A549 (cell line): ENCODE measurements around the gene PPP3CB. TPM values are rescaled to one million over a fixed set of nuclear protein-coding genes. Genes with fewer than 3 reads are reported as not detected.

Experiments used
- ATAC-seq, 2 experiments: fragments of 200-7000 bp in 1 of 2; fragments of >200 bp in 1 of 2; cut with Nextera tagmentation in 1 of 2; cut with Tn5 transposase in 1 of 2; 3 replicates each; pipeline versions ENCODE4 v1.8.0 to v1.9.1; 2018 to 2020; ENCODE audit warnings: mild to moderate bottlenecking in 1 of 2, moderate library complexity in 1 of 2
- CTCF ChIA-PET: fragments of 300-600 bp; sonication (Branson Sonifier 250); formaldehyde crosslinking; extraction: SDS; loops from one replicate; lab custom pipeline; 2021; ENCODE audit warnings: antibody characterized with exemption, inconsistent platforms; lab: Yijun Ruan, JAX
- POLR2A ChIA-PET: fragments of 350-600 bp; formaldehyde crosslinking; extraction: SDS; loops from one replicate; lab custom pipeline; 2021; ENCODE audit warnings: antibody characterized with exemption, inconsistent platforms; lab: Yijun Ruan, JAX
- DNase-seq, 2 experiments: peaks; one replicate each; pipeline versions ENCODE4 v3.0.0 to v3.0.0-alpha.2; 2011 to 2016; ENCODE audit warnings: low read depth in 1 of 2, low spot score in 1 of 2
- FAIRE-seq: peaks from 2 replicates; lab custom pipeline; 2011; peaks lifted over from hg19 to GRCh38; lab: Jason Lieb, UNC
- H3K27ac ChIP-seq, 2 experiments: fragments of >200 bp; sonication (Bioruptor Twin); formaldehyde crosslinking; 3 replicates each; pipeline ENCODE4 v1.5.1; 2016 to 2017
- H3K4me1 ChIP-seq: fragments of >200 bp; sonication (Bioruptor Twin); formaldehyde crosslinking; 3 replicates; pipeline ENCODE4 v1.6.1; 2016
- H3K4me2 ChIP-seq: fragments of >200 bp; sonication (Bioruptor Twin); formaldehyde crosslinking; 3 replicates; pipeline ENCODE4 v1.6.1; 2016
- H3K4me3 ChIP-seq: fragments of >200 bp; sonication (Bioruptor Twin); formaldehyde crosslinking; 3 replicates; pipeline ENCODE4 v1.5.1; 2016
- H3K9me3 ChIP-seq: fragments of >200 bp; sonication (Bioruptor Twin); formaldehyde crosslinking; 3 replicates; pipeline ENCODE4 v1.6.1; 2016
- CBX8 ChIP-seq: fragments of 200-600 bp; sonication (generic); IDR thresholded peaks from 2 replicates; pipeline ENCODE4 v1.6.1; 2016
- CHD4 ChIP-seq: fragments of 200-600 bp; sonication (generic); IDR thresholded peaks from 2 replicates; pipeline ENCODE4 v1.6.1; 2016; ENCODE audit warnings: antibody characterized with exemption, mild to moderate bottlenecking, borderline replicate concordance
- EHF ChIP-seq: fragments of 250-450 bp; sonication (Bioruptor Pico); IDR thresholded peaks from 2 replicates; pipeline ENCODE4 v1.5.0; 2020; ENCODE audit warnings: mild to moderate bottlenecking
- EHMT2 ChIP-seq: fragments of 200-600 bp; sonication (generic); IDR thresholded peaks from 2 replicates; pipeline ENCODE4 v1.6.1; 2016; ENCODE audit warnings: antibody characterized with exemption, low read depth, mild to moderate bottlenecking, moderate library complexity
- EP300 ChIP-seq, 2 experiments: fragments of >200 bp; sonication (Bioruptor Twin); formaldehyde crosslinking; IDR thresholded peaks; 2 replicates in 1 of 2; 3 replicates in 1 of 2; pipeline ENCODE4 v1.6.1; 2016 to 2017
- FOSB ChIP-seq: fragments of 250-450 bp; sonication (Bioruptor Pico); IDR thresholded peaks from 2 replicates; pipeline ENCODE4 v1.5.0; 2020; ENCODE audit warnings: mild to moderate bottlenecking, moderate library complexity
- GATA3 ChIP-seq: IDR thresholded peaks from 2 replicates; pipeline ENCODE4 v1.6.1; 2012; ENCODE audit warnings: borderline replicate concordance
- HOXA7 ChIP-seq: fragments of 250-450 bp; sonication (Bioruptor Pico); IDR thresholded peaks from 2 replicates; pipeline ENCODE4 v1.5.0; 2020; ENCODE audit warnings: mild to moderate bottlenecking, moderate library complexity
- HOXB13 ChIP-seq: fragments of 250-450 bp; sonication (Bioruptor Pico); IDR thresholded peaks from 2 replicates; pipeline ENCODE4 v1.5.0; 2020; ENCODE audit warnings: low read depth, mild to moderate bottlenecking, moderate library complexity
- JUNB ChIP-seq: fragments of >200 bp; sonication (Bioruptor Twin); formaldehyde crosslinking; IDR thresholded peaks from 2 replicates; pipeline ENCODE4 v1.6.1; 2016
- MAZ ChIP-seq: fragments of 150-350 bp; IDR thresholded peaks from 2 replicates; pipeline ENCODE4 v1.6.1; 2014; ENCODE audit warnings: antibody characterized with exemption, low read depth, low read length, borderline replicate concordance
- NPAS2 ChIP-seq: fragments of 250-450 bp; sonication (Bioruptor Pico); IDR thresholded peaks from 2 replicates; pipeline ENCODE4 v1.8.0; 2022; ENCODE audit warnings: mild to moderate bottlenecking, moderate library complexity, borderline replicate concordance
- RAD21 ChIP-seq, 2 experiments: fragments of >200 bp in 1 of 2; sonication (Bioruptor Twin) in 1 of 2; formaldehyde crosslinking in 1 of 2; IDR thresholded peaks in 1 of 2; conservative IDR thresholded peaks in 1 of 2; 2 replicates in 1 of 2; 3 replicates in 1 of 2; pipeline ENCODE4 v1.6.1; 2012 to 2018; ENCODE audit warnings: inconsistent platforms in 1 of 2
- RARB ChIP-seq: fragments of 250-450 bp; sonication (Bioruptor Pico); IDR thresholded peaks from 2 replicates; pipeline ENCODE4 v1.8.0; 2021; ENCODE audit warnings: mild to moderate bottlenecking, moderate library complexity
- RFX5 ChIP-seq: fragments of 450-650 bp; IDR thresholded peaks from 2 replicates; pipeline ENCODE4 v1.7.1; 2014; ENCODE audit warnings: antibody characterized with exemption, mild to moderate bottlenecking, moderate library complexity
- RNF2 ChIP-seq: fragments of 200-600 bp; sonication (generic); IDR thresholded peaks from 2 replicates; pipeline ENCODE4 v1.6.1; 2016; ENCODE audit warnings: low read depth, mild to moderate bottlenecking, antibody characterized with exemption, moderate library complexity, borderline replicate concordance
- SMC3 ChIP-seq: fragments of >200 bp; sonication (Bioruptor Twin); formaldehyde crosslinking; IDR thresholded peaks from 3 replicates; pipeline ENCODE4 v1.6.1; 2018; ENCODE audit warnings: inconsistent platforms
- TFCP2L1 ChIP-seq: fragments of 250-450 bp; sonication (Bioruptor Pico); IDR thresholded peaks from 2 replicates; pipeline ENCODE4 v1.5.0; 2021; ENCODE audit warnings: mild to moderate bottlenecking
- ZNF302 ChIP-seq: fragments of 250-450 bp; sonication (Bioruptor Pico); IDR thresholded peaks from 2 replicates; pipeline ENCODE4 v1.9.0; 2021; ENCODE audit warnings: inconsistent platforms, mild to moderate bottlenecking, moderate library complexity
- ZSCAN20 ChIP-seq: fragments of 250-450 bp; sonication (Bioruptor Pico); IDR thresholded peaks from 2 replicates; pipeline ENCODE4 v1.8.0; 2022; ENCODE audit warnings: mild to moderate bottlenecking, moderate library complexity
- WGBS: methylation state at CpG from one replicate; pipeline ENCODE4 v1.1.6; 2017; ENCODE audit errors: missing lambda C conversion rate; 5-methylcytosine and 5-hydroxymethylcytosine counted together
- polyA plus RNA-seq, 4 experiments: library from polyadenylated mRNA; depleted of rRNA in 3 of 4; stranded (reverse); fragments of >200 nt; fragmentation: RNase III in 1 of 4; extraction: RNeasy Plus Mini Kit Qiagen cat#74134 plus additional on column Dnase treatment in 1 of 4; gene quantifications; 2 replicates in 3 of 4; 3 replicates in 1 of 4; pipeline ENCODE4 v1.2.3, GENCODE V29; 2011 to 2017
- TF ChIP-seq, protein P1 (sequence below): fragments of 150-350 bp; IDR thresholded peaks from 2 replicates; pipeline ENCODE4 v1.6.1; 2014; ENCODE audit warnings: low read depth, mild to moderate bottlenecking, low read length
- TF ChIP-seq, protein P2 (sequence below): fragments of >200 bp; sonication (Bioruptor Twin); formaldehyde crosslinking; IDR thresholded peaks from 3 replicates; pipeline ENCODE4 v1.5.1; 2016
- TF ChIP-seq, protein P3 (sequence below): IDR thresholded peaks from 2 replicates; pipeline ENCODE4 v1.6.1; 2012; ENCODE audit warnings: low read depth, borderline replicate concordance
- TF ChIP-seq, protein P4 (sequence below): fragments of >200 bp; sonication (Bioruptor Twin); formaldehyde crosslinking; IDR thresholded peaks from 3 replicates; pipeline ENCODE4 v1.6.1; 2016
- TF ChIP-seq, protein P5 (sequence below): fragments of 250-450 bp; sonication (Bioruptor Pico); IDR thresholded peaks from 2 replicates; pipeline ENCODE4 v1.5.0; 2020; ENCODE audit warnings: low read depth, mild to moderate bottlenecking, moderate library complexity

Gene PPP3CB
- polyA plus RNA-seq, 2 of the 4 experiments (the other 2 are of a cell fraction) = 20.8 to 25.4 TPM

DNA sequence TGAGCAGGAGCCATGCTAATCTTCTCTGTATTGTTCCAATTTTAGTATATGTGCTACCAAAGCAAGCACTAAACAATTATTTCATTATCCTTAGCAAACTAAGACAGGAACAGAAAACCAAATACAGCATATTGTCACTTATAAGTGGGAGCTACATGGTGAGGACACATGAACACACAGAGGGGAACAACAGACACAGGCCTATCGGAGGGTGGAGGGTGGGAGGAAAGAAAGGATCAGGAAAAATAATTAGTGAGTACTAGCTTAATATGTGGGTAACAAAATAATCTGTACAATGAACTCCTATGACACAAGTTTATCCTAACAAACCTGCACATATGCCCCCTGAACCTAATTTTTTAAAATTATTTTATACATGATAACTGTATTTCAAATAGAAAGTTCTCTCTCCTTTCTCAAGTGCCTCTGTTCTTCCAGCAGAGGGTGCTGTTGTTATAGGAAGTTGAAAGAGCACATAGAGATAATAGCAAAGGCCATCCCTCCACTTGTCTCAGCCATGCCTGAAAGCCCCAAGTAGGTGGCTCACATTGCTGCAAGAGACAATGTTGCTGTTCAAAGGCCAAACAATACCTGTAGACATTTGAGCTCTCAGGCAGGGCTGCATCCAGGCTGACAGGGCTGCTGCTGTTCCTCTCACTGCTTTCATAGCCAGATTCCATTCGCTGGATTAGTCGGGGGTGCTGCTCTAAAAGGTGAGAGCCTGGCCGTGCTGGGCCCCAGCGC is 33.4 kb upstream of the PPP3CB start:
- H3K4me1 ChIP-seq = no peaks in the 10 kb centered on the region
- H3K4me3 ChIP-seq = no peak overlapping the region
- no peak overlapping the region for H3K27ac ChIP-seq
- DNase-seq = peak; percentile 58 to 80
- ChIA-PET POLR2A (no interaction called here), CTCF (interaction anchor here (0.5 to 13.2 kb wide), 54 partner anchors 11 to 368 kb away, joined by 3 to 378 read pairs (median 4); partner anchors contain the start of genes MYOZ1, PPP3CB and SYNPO2L)
- no peaks in the 10 kb centered on the region for H3K9me3 ChIP-seq
- H3K4me2 ChIP-seq = no peak overlapping the region
- WGBS = 96% methylated on average over 5 of the region's 5 CpGs
- peak; percentile 88 for FAIRE-seq
- ATAC-seq = peak; percentile 98 to 99
- TF ChIP-seq, protein P1, sequence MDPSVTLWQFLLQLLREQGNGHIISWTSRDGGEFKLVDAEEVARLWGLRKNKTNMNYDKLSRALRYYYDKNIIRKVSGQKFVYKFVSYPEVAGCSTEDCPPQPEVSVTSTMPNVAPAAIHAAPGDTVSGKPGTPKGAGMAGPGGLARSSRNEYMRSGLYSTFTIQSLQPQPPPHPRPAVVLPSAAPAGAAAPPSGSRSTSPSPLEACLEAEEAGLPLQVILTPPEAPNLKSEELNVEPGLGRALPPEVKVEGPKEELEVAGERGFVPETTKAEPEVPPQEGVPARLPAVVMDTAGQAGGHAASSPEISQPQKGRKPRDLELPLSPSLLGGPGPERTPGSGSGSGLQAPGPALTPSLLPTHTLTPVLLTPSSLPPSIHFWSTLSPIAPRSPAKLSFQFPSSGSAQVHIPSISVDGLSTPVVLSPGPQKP = no peak
- TF ChIP-seq, protein P2, sequence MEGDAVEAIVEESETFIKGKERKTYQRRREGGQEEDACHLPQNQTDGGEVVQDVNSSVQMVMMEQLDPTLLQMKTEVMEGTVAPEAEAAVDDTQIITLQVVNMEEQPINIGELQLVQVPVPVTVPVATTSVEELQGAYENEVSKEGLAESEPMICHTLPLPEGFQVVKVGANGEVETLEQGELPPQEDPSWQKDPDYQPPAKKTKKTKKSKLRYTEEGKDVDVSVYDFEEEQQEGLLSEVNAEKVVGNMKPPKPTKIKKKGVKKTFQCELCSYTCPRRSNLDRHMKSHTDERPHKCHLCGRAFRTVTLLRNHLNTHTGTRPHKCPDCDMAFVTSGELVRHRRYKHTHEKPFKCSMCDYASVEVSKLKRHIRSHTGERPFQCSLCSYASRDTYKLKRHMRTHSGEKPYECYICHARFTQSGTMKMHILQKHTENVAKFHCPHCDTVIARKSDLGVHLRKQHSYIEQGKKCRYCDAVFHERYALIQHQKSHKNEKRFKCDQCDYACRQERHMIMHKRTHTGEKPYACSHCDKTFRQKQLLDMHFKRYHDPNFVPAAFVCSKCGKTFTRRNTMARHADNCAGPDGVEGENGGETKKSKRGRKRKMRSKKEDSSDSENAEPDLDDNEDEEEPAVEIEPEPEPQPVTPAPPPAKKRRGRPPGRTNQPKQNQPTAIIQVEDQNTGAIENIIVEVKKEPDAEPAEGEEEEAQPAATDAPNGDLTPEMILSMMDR = peak; percentile 93
- TF ChIP-seq SMC3 (peak; percentile 96), HOXB13 (no peak), RAD21 (conservative IDR thresholded peaks at IDR 0.05 in 1 of 2, IDR thresholded peaks at IDR 0.05 in 1 of 2) (peak; percentile 92 to 96)

DNA sequence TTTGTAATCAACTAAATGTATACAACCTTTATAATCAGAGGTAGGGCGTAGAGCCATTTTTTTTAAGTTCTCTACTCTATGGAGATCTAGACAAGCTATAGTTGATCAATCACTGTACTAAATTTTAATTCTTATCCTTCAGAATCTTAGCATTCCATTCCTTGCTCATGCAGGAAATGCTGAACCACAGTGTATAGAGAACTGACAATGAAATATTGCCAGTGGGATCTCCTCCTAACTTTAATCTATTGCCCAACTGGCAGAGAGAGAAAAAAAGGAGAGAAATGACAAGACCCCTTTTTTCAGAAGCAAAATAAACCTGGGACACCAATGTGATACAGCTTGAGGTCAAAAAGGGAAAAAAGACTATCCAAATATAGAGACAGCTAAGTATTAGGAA is 26.4 kb upstream of the PPP3CB start:
- POLR2A ChIA-PET = no interaction called here

DNA sequence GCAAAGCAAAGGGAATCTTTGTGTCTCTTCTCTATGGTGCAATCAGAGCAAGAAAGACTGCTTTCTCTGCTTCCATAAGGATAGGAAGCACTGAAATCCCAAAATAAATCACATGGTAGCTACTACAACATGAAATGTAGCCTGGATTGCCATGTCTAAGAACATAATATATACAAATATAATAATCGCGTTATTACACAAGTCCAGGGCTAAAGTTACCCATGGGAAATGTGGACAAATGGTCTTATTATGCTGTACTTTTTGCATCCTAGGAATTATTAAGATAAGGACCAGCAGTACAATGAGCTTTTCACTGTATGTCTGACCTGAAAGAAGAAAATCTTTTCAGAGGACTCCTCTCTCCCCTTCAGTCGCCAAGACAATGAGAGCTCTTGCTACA is 23.5 kb upstream of the PPP3CB start:
- ChIA-PET CTCF (interaction anchor here (1.0 to 7.3 kb wide), 3 partner anchors 10 to 125 kb away, joined by 3 to 55 read pairs (median 41); no protein-coding TSS in a partner anchor), POLR2A (interaction anchor here (0.6 kb wide), 1 partner anchor 1306 kb away, joined by 6 read pairs; no protein-coding TSS in a partner anchor)
- Histone ChIP-seq H3K4me2 (no peak overlapping the region), H3K4me3 (no peak overlapping the region), H3K4me1 (no peaks in the 10 kb centered on the region), H3K9me3 (no peaks in the 10 kb centered on the region)
- FAIRE-seq (no peak), DNase-seq (no peak)
- WGBS = 93% methylated on average over 3 of the region's 3 CpGs
- no peak for TF ChIP-seq TFCP2L1
- TF ChIP-seq RARB (CRISPR knock-in tag) = no peak
- TF ChIP-seq MAZ = no peak
- TF ChIP-seq CHD4 = no peak
- no peak for TF ChIP-seq ZSCAN20 (CRISPR knock-in tag)
- TF ChIP-seq, protein P3, sequence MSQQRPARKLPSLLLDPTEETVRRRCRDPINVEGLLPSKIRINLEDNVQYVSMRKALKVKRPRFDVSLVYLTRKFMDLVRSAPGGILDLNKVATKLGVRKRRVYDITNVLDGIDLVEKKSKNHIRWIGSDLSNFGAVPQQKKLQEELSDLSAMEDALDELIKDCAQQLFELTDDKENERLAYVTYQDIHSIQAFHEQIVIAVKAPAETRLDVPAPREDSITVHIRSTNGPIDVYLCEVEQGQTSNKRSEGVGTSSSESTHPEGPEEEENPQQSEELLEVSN = no peak
- TF ChIP-seq CBX8 = no peak
- no peak for TF ChIP-seq EHF (CRISPR knock-in tag)
- no peak for TF ChIP-seq EP300 (IDR thresholded peaks at IDR 0.05)
- TF ChIP-seq RNF2 = no peak
- TF ChIP-seq NPAS2 (CRISPR knock-in tag) = no peak
- TF ChIP-seq, all 56 proteins: peak for 0
- no peak for ATAC-seq
- H3K27ac ChIP-seq = no peak overlapping the region

More for the DNA sequence above, 26.4 kb upstream of the PPP3CB start:
- Histone ChIP-seq H3K4me3 (no peak overlapping the region), H3K4me1 (no peaks in the 10 kb centered on the region), H3K27ac (no peak overlapping the region), H3K4me2 (no peak overlapping the region), H3K9me3 (no peaks in the 10 kb centered on the region)
- WGBS = 89% methylated on average over 1 of the region's 1 CpG
- FAIRE-seq (no peak), DNase-seq (no peak), ATAC-seq (no peak)
- CTCF ChIA-PET = interaction anchor here (7.0 kb wide), 1 partner anchor 123 kb away, joined by 41 read pairs; no protein-coding TSS in a partner anchor
- TF ChIP-seq EHMT2 (no peak), RNF2 (no peak), GATA3 (no peak), JUNB (no peak), RFX5 (no peak), ZNF302 (CRISPR knock-in tag) (no peak), CHD4 (no peak), HOXA7 (CRISPR knock-in tag) (no peak), FOSB (CRISPR knock-in tag) (no peak)
- TF ChIP-seq, protein P4, sequence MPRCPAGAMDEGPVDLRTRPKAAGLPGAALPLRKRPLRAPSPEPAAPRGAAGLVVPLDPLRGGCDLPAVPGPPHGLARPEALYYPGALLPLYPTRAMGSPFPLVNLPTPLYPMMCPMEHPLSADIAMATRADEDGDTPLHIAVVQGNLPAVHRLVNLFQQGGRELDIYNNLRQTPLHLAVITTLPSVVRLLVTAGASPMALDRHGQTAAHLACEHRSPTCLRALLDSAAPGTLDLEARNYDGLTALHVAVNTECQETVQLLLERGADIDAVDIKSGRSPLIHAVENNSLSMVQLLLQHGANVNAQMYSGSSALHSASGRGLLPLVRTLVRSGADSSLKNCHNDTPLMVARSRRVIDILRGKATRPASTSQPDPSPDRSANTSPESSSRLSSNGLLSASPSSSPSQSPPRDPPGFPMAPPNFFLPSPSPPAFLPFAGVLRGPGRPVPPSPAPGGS = no peak
- TF ChIP-seq, protein P5, sequence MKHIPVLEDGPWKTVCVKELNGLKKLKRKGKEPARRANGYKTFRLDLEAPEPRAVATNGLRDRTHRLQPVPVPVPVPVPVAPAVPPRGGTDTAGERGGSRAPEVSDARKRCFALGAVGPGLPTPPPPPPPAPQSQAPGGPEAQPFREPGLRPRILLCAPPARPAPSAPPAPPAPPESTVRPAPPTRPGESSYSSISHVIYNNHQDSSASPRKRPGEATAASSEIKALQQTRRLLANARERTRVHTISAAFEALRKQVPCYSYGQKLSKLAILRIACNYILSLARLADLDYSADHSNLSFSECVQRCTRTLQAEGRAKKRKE (CRISPR knock-in tag) = no peak
